Activated naive CD8-positive, alpha-beta T cell treated with anti-CD3 and anti-CD28 coated beads for 36 hours (primary cell): ENCODE results near the gene IL31RA. TPM values are rescaled to one million over a fixed set of nuclear protein-coding genes. Genes with fewer than 3 reads are reported as not detected.

Source experiments
- DNase-seq: peaks from one replicate; pipeline ENCODE4 v3.0.0; 2021
- H3K27ac Mint-ChIP-seq: one replicate; pipeline ENCODE4 v1.8.0; 2022; ENCODE audit warnings: mild to moderate bottlenecking, moderate library complexity, mixed read lengths
- H3K27me3 Mint-ChIP-seq: one replicate; pipeline ENCODE4 v1.8.0; 2022; ENCODE audit warnings: mild to moderate bottlenecking, mixed read lengths
- H3K36me3 Mint-ChIP-seq: one replicate; pipeline ENCODE4 v1.8.0; 2021; ENCODE audit warnings: mild to moderate bottlenecking, mixed read lengths
- H3K4me1 Mint-ChIP-seq: one replicate; pipeline ENCODE4 v1.8.0; 2021; ENCODE audit warnings: mixed read lengths
- H3K4me3 Mint-ChIP-seq: one replicate; pipeline ENCODE4 v1.8.0; 2022; ENCODE audit warnings: mild to moderate bottlenecking, moderate library complexity, mixed read lengths
- H3K9me3 Mint-ChIP-seq: one replicate; pipeline ENCODE4 v1.8.0; 2022; ENCODE audit warnings: mixed read lengths
- total RNA-seq, 2 experiments: library from RNA; stranded (reverse); gene quantifications; one replicate each; pipeline ENCODE4 v1.2.3, GENCODE V29; 2021

Gene IL31RA
- total RNA-seq, 2 experiments from 2014 or later = not detected

DNA sequence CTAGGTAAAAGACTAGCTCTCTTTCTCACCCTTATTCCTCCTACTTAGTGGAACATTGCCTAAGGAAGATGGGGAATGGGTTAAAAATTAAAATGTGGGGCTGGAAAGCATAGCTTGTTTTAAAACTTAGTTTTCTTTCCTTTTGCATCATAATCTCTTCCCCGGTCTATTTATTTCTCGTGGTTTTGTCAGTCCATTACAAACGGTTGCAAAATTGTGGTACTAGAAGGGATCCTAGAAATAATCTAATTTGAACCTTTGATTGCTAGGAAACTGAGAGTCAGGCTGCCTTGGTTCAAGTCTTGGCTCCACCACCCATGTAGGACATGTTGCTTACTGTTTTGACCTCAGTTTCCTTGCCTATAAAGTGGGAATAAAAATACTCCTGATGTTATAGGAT is 1.3 kb downstream of the IL31RA start:
- no peak for DNase-seq
- peaks cover 32% of the 10 kb centered on the region for H3K4me1 Mint-ChIP-seq

DNA sequence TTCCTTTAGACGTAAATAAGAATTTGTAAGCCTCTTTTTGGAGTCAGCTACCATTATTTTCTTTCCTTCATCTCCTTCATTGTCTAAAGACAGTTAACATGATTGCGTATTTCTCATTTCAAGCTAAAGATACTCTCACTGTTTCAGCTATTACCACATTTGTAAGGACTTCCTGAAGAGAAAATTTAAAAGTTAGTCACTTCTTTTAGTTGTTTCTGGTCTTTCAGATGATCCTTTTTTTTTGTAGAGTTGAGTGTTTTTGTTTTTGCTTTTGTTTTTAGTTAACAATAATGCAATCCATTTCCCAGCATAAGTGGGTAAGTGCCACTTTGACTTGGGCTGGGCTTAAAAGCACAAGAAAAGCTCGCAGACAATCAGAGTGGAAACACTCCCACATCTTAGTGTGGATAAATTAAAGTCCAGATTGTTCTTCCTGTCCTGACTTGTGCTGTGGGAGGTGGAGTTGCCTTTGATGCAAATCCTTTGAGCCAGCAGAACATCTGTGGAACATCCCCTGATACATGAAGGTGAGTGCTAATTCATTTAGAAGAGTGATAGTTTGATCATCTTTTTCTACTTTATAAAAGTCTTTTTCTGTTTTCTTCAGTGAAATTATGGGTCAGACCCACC is 2.0 kb downstream of the IL31RA start:
- no peak overlapping the region for H3K27ac Mint-ChIP-seq
- DNase-seq = no peak
- H3K27me3 Mint-ChIP-seq = no peaks in the 10 kb centered on the region
- peaks cover 3% of the 10 kb centered on the region for H3K36me3 Mint-ChIP-seq
- H3K4me3 Mint-ChIP-seq = no peak overlapping the region
- peaks cover 35% of the 10 kb centered on the region for H3K4me1 Mint-ChIP-seq
- H3K9me3 Mint-ChIP-seq = no peaks in the 10 kb centered on the region

More for the DNA sequence above, 1.3 kb downstream of the IL31RA start:
- H3K27me3 Mint-ChIP-seq = no peaks in the 10 kb centered on the region
- H3K9me3 Mint-ChIP-seq = no peaks in the 10 kb centered on the region
- H3K27ac Mint-ChIP-seq = no peak overlapping the region
- H3K36me3 Mint-ChIP-seq = peaks cover 3% of the 10 kb centered on the region
- no peak overlapping the region for H3K4me3 Mint-ChIP-seq

DNA sequence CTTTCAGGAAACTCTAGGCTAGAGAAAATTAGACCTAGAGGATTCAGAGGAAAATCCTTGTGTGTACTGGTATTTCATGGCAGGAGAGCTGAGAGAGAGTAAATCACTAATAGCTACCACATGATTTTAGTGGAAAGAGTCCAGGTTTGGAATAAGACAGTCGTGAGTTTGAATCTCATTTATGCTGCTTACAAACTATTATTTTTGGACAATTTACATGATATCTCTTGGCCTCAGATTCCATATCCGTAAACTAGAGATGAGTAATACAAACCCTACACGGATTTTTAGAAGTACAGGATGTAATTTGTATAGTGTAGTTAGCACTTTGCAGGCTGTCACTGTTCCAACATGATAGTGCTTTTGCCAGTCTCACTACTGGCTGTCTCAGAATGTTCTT is 2.7 kb downstream of the IL31RA start:
- no peak for DNase-seq
- H3K4me3 Mint-ChIP-seq = no peak overlapping the region
- peaks cover 35% of the 10 kb centered on the region for H3K4me1 Mint-ChIP-seq
- peaks cover 3% of the 10 kb centered on the region for H3K36me3 Mint-ChIP-seq
- H3K27ac Mint-ChIP-seq = no peak overlapping the region
- no peaks in the 10 kb centered on the region for H3K27me3 Mint-ChIP-seq
- H3K9me3 Mint-ChIP-seq = no peaks in the 10 kb centered on the region

DNA sequence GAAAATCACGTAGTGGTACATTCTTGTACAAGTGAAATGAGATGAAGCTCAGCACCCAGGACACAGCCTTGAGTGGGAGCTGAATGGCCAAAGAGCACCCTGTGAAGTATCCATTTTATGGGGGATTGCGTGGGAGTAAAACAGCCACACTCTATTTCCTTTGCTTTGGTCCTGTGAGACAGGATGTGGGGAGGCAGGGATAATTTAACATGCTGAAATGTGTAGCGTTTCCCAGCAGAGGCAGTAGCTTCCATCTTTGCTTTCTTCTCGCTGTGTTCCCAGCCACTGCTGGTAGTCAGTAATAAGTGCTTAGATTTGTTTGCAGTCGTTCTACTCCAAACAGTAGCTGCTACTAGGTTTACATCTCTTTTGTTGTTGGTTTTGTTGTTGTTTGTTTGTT is 4.4 kb downstream of the IL31RA start:
- H3K4me3 Mint-ChIP-seq = peak overlapping the region; percentile 18
- H3K4me1 Mint-ChIP-seq = peaks cover 31% of the 10 kb centered on the region
- peaks cover 3% of the 10 kb centered on the region for H3K36me3 Mint-ChIP-seq
- no peaks in the 10 kb centered on the region for H3K27me3 Mint-ChIP-seq
- H3K9me3 Mint-ChIP-seq = no peaks in the 10 kb centered on the region
- DNase-seq = peak; percentile 22
- H3K27ac Mint-ChIP-seq = peak overlapping the region; percentile 8

DNA sequence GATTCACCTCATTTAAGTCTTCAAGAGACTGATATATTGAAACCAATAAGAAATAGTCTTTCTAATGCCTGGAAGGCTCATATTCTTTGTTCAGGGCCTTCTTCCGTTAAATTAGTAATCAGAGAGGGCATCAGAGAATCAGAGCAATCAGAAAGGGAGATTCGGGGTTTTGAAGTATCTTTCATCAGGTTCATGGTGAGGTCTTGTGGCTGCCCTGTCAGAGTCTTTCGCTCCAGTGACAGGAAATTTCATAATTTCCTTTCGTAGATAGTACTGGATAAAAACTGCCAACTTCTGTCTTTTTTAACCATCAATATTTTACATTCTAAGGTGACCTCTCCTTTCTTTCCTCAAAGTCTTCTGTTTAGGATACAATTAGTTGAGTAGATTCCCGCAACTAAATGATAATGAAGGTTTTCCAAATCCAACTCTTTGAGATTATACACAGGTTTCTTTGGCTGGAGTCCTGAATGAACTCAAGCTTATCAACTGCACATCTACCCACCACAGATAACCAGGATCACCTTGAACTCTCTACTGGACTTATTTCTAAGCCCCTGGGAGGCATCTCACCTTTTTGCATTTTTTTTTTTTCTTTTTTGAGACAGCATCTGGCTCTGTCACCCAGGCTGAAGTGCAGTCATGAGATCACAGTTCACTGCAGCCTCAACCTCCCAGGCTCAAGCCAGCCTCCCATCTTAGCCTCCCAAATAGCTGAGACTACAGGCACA is 5.5 kb downstream of the IL31RA start:
- Mint-ChIP-seq H3K9me3 (no peaks in the 10 kb centered on the region), H3K36me3 (peaks cover 3% of the 10 kb centered on the region), H3K27ac (peak overlapping the region; percentile 65), H3K27me3 (no peaks in the 10 kb centered on the region), H3K4me1 (peaks cover 25% of the 10 kb centered on the region), H3K4me3 (no peak overlapping the region)
- no peak for DNase-seq

DNA sequence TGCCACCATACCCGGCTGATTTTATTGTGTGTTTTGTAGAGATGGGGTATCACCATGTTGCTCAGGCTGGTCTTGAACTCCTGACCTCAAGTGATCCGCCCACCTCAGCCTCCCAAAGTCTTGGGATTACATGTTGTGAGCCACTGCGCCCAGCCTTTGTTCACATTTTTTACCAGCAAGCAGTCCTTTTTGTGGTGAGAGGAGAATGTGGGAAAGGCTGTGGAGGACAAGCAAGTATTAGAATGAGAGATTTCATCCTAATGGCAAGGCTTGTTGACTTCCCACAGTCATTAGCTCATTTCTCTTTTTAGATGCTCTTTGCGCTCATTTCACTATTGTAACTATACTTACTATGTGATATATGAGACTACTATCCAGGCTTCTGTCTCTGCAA is 6.1 kb downstream of the IL31RA start:
- Mint-ChIP-seq H3K27ac (no peak overlapping the region), H3K4me1 (peaks cover 23% of the 10 kb centered on the region), H3K9me3 (no peaks in the 10 kb centered on the region), H3K27me3 (no peaks in the 10 kb centered on the region), H3K4me3 (no peak overlapping the region), H3K36me3 (peaks cover 3% of the 10 kb centered on the region)
- no peak for DNase-seq

DNA sequence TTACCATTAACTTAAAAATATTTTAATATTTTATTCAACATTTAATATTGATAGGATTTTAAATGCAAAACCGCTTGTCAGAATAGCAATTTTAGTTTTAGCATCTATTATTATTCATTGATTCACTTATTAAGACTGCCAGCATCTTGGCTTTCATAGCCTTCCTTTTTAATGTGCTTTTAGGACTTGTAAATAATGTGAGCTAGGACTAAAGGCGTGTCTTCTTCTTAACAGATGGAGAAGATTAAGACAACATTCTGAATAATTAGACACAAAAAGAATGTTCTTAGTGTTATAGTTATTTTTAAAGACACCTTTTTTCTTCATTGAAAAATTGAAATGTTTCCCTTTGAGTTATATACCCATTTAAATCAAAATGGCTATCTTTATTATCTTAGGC is 6.9 kb downstream of the IL31RA start:
- Mint-ChIP-seq H3K9me3 (no peaks in the 10 kb centered on the region), H3K27ac (no peak overlapping the region), H3K27me3 (no peaks in the 10 kb centered on the region), H3K4me3 (no peak overlapping the region), H3K4me1 (peaks cover 23% of the 10 kb centered on the region), H3K36me3 (peaks cover 3% of the 10 kb centered on the region)
- no peak for DNase-seq

DNA sequence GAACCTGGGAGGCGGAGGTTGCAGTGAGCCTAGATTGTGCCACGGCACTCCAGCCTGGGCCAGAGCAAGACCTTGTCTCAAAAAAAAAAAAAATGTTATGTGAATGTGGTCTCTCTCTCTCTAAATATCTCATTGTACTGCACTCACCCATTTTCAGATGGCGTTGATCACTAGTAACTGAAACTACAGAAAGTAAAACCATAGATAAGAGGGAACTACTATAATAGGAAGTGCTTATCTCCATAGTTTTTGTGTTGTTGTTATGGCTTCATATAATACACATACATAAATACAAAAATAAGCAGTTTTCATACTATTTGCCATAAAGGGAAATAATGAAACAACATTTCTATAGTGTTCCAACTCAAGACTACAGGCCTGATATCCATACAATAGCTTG is 9.1 kb downstream of the IL31RA start:
- no peak overlapping the region for H3K27ac Mint-ChIP-seq
- peaks cover 22% of the 10 kb centered on the region for H3K4me1 Mint-ChIP-seq
- DNase-seq = no peak
- H3K4me3 Mint-ChIP-seq = no peak overlapping the region
- H3K9me3 Mint-ChIP-seq = no peaks in the 10 kb centered on the region
- peaks cover 3% of the 10 kb centered on the region for H3K36me3 Mint-ChIP-seq
- no peaks in the 10 kb centered on the region for H3K27me3 Mint-ChIP-seq

DNA sequence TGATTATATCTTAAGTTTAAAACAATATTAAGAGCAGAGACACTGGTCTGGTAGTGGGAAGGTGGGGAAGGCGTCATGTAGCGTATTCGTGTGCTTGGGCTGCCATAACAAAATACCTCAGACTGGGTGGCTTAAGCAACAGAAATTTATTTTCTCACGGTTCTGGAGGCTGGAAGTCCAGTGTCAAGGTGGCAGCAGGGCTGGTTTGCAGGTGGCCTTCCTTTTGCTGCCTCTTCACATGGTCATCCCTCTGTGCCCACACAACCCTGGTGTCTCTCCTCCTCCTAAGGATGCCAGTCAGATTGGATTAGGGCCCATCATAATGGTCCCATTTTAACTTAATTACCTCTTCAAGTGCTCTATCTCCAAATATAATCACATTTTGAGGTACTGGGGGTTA is 9.6 kb downstream of the IL31RA start:
- H3K36me3 Mint-ChIP-seq = peaks cover 3% of the 10 kb centered on the region
- no peak overlapping the region for H3K4me3 Mint-ChIP-seq
- peaks cover 18% of the 10 kb centered on the region for H3K4me1 Mint-ChIP-seq
- no peaks in the 10 kb centered on the region for H3K27me3 Mint-ChIP-seq
- H3K9me3 Mint-ChIP-seq = no peaks in the 10 kb centered on the region
- no peak overlapping the region for H3K27ac Mint-ChIP-seq
- DNase-seq = no peak

DNA sequence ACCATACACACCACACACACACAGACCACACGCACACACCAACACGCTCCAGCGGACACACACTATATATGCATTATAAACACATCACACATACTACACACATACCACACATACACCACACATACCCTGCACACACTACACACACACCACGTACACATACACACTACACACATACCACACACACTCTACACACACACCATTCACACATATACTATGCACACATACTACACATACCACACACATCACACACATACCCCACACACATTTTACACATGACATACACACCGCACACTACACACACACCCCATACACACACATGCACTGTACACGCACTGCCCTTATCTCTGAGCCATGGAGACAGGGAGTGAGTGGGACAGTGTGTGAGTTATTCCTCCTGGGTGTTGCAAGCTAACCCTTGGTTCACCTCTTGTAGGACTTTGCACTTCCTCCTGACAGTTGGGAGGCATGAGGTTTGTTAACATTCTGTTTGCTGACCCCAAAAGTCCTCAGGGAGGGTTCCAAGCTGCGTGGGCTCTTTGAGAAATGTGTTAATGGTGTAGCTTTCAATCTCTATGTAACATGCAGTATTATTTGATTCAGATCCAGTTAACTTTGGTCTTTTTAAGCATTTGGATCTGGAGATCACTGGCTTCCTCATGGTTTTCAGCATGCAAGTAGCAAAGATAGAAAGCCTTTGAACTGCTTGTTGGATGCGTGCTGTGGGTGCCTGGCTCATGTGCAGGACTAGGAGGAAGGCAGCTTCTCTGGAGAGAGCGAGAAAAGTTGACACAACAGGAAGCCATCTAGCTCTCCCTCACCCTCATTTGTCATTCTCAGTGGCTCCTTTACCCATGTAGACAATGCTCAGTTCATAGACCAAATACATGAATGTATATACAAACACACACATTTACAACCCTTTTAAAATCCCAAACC is 13.7 kb downstream of the IL31RA start:
- Mint-ChIP-seq H3K36me3 (no peaks in the 10 kb centered on the region), H3K27me3 (no peaks in the 10 kb centered on the region), H3K9me3 (no peaks in the 10 kb centered on the region), H3K4me1 (peaks cover 10% of the 10 kb centered on the region), H3K4me3 (no peak overlapping the region), H3K27ac (no peak overlapping the region)
- no peak for DNase-seq

DNA sequence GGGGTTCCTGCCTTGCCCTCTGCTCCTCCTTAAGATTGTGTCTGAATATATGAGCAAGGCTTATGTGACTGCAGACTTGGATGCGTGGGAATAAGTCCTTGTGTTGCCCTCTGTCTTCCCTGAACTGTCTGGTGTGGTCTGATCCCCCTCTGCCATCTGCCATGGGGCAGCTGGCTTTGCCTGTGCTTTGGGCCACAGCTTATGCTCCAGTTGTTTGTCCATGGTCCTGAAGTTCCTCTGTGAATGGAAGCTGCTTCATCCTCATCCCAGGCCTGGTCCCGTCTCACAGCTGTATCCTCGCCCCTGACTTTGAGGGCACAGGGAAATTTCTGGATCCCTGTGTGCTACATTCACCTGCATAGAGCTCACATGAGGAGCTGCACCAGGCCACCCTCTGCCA is 14.7 kb downstream of the IL31RA start:
- no peak overlapping the region for H3K27ac Mint-ChIP-seq
- DNase-seq = no peak
- H3K4me3 Mint-ChIP-seq = no peak overlapping the region
- H3K27me3 Mint-ChIP-seq = no peaks in the 10 kb centered on the region
- no peaks in the 10 kb centered on the region for H3K36me3 Mint-ChIP-seq
- peaks cover 10% of the 10 kb centered on the region for H3K4me1 Mint-ChIP-seq
- no peaks in the 10 kb centered on the region for H3K9me3 Mint-ChIP-seq

DNA sequence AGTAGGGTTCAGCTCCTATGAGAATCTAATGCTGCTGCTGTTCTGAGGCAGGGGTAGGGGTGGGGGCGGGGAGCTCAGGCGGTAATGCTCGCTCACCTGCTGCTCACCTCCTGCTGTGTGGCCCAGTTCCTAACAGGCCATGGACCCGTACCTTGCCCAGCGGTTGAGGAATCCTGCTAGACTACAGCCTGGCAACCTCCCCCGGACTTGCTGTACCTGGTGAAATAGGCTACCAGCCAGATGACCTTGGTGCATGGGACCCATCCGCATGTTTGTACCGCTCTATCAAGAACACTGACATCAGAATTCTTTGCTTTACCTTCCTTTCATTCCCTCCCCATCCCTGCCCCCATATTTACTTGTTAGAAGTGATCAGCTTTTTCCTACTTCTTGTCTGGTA is 15.3 kb downstream of the IL31RA start:
- Mint-ChIP-seq H3K4me1 (peaks cover 10% of the 10 kb centered on the region), H3K36me3 (no peaks in the 10 kb centered on the region), H3K4me3 (no peak overlapping the region), H3K9me3 (no peaks in the 10 kb centered on the region), H3K27ac (no peak overlapping the region), H3K27me3 (no peaks in the 10 kb centered on the region)
- no peak for DNase-seq

DNA sequence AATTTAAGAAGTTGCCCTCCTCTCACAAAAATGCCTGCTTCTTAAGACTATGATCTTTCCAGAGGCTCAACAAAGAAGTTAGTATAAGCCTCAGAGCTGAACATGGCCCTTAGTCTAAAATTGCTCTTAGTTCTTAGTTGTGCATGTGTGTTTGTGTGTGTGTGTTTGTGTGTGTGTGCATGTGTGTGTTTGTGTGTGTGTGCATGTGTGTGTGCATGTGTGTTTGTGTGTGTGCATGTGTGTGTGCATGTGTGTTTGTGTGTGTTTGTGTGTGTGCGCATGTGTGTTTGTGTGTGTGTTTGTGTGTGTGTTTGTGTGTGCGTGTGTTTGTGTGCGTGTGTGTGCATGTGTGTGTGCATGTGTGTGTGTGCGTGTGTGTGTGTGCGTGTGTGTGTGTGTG is 15.8 kb downstream of the IL31RA start:
- no peak overlapping the region for H3K27ac Mint-ChIP-seq
- no peaks in the 10 kb centered on the region for H3K9me3 Mint-ChIP-seq
- no peak for DNase-seq
- peaks cover 10% of the 10 kb centered on the region for H3K4me1 Mint-ChIP-seq
- no peak overlapping the region for H3K4me3 Mint-ChIP-seq
- no peaks in the 10 kb centered on the region for H3K27me3 Mint-ChIP-seq
- no peaks in the 10 kb centered on the region for H3K36me3 Mint-ChIP-seq

DNA sequence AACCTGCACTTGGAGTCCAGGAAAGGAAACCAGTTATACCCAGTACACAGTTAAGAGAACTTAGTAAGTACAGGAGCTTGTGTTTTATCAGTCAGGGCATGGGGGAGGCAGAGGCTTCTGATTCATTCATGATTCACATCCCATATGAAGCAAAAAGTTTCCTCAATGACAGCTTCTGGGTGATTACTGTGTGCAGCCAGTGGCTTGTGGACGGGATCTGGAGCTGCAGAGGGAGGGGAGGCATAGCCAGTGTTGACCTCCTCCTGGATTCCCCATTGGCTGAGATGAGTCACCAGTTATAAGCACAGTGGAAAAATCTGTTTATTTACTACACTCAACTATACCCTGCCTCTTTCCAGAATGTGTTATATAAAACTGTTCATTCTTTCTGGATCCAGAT is 17.7 kb downstream of the IL31RA start:
- Mint-ChIP-seq H3K9me3 (no peaks in the 10 kb centered on the region), H3K27me3 (no peaks in the 10 kb centered on the region), H3K36me3 (no peaks in the 10 kb centered on the region), H3K4me1 (peaks cover 10% of the 10 kb centered on the region), H3K27ac (no peak overlapping the region), H3K4me3 (no peak overlapping the region)
- DNase-seq = peak; percentile 54

DNA sequence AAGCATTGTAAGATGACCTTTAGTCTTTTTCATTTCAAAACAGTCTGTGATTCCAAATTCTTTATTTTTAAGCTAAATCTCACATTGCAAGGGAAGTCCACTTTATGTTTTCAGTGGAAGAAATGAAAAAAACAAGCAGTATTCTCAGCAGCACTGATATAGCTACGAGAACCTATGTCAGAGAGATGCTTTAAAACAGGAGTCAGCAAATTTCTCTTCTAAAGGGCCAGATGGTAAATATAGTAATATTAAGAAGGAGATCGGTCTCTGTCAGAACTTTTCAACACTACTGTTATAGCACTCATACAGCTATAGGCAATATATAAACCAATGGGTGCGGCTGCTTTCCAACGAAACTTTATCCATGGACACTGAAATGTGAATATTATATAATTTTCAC is 18.7 kb downstream of the IL31RA start:
- no peaks in the 10 kb centered on the region for H3K9me3 Mint-ChIP-seq
- H3K4me3 Mint-ChIP-seq = no peak overlapping the region
- H3K27me3 Mint-ChIP-seq = no peaks in the 10 kb centered on the region
- no peak overlapping the region for H3K27ac Mint-ChIP-seq
- H3K36me3 Mint-ChIP-seq = no peaks in the 10 kb centered on the region
- peaks cover 10% of the 10 kb centered on the region for H3K4me1 Mint-ChIP-seq
- DNase-seq = no peak
